ENCODE measurements around the gene VPS41.

VPS41 gene

GRCh38 chr7:38727184-38727940 lies 181.6 kb downstream of the VPS41 start:
- DNase-seq: no peak

GRCh38 chr7:38723327-38723726 lies 185.7 kb downstream of the VPS41 start:
- DNase-seq: no peak

GRCh38 chr7:38716397-38716796 lies 192.6 kb downstream of the VPS41 start:
- DNase-seq: no peak

- no peak for DNase-seq
Measured at GRCh38 chr7:38709123-38709522, 199.9 kb downstream of the VPS41 start.

GRCh38 chr7:38704751-38705150 lies 204.2 kb downstream of the VPS41 start:
- no peak for DNase-seq

- DNase-seq: no peak
Measured at GRCh38 chr7:38704041-38704547, 204.9 kb downstream of the VPS41 start.

GRCh38 chr7:38703093-38703492 lies 205.9 kb downstream of the VPS41 start:
- DNase-seq: no peak

- no peak for DNase-seq
Measured at GRCh38 chr7:38702002-38702535, 206.9 kb downstream of the VPS41 start.

GRCh38 chr7:38700116-38700515 lies 208.9 kb downstream of the VPS41 start:
- DNase-seq: no peak

- no peak for DNase-seq
Measured at GRCh38 chr7:38699471-38699870, 209.5 kb downstream of the VPS41 start.

- DNase-seq: peak in 2 of 4 experiments; percentile 10 to 14
Measured at GRCh38 chr7:38694326-38694725, 214.7 kb downstream of the VPS41 start.

GRCh38 chr7:38686888-38687287 lies 222.1 kb downstream of the VPS41 start:
- DNase-seq: no peak

GRCh38 chr7:38685851-38686250 lies 223.1 kb downstream of the VPS41 start:
- no peak for DNase-seq

GRCh38 chr7:38682606-38683005 lies 226.4 kb downstream of the VPS41 start:
- no peak for DNase-seq

GRCh38 chr7:38681882-38682281 lies 227.1 kb downstream of the VPS41 start:
- no peak for DNase-seq

GRCh38 chr7:38679419-38679818 lies 229.6 kb downstream of the VPS41 start:
- peak; percentile 9 to 55 (median 36) for DNase-seq

- DNase-seq: no peak
Measured at GRCh38 chr7:38678698-38679054, 230.3 kb downstream of the VPS41 start.

- DNase-seq: no peak
Measured at GRCh38 chr7:38677981-38678697, 230.9 kb downstream of the VPS41 start.

GRCh38 chr7:38675494-38676106 lies 233.4 kb downstream of the VPS41 start:
- DNase-seq: no peak

GRCh38 chr7:38674513-38674912 lies 234.5 kb downstream of the VPS41 start:
- peak in 1 of 4 experiments; percentile 42 for DNase-seq

GRCh38 chr7:38673795-38674194 lies 235.2 kb downstream of the VPS41 start:
- peak; percentile 78 to 95 (median 90) for DNase-seq
